Heart left ventricle (tissue), 16 donors: ENCODE measurements around the gene SYNPO2. TPM values are rescaled to one million over a fixed set of nuclear protein-coding genes. Genes with fewer than 3 reads are reported as not detected.
"Not testable (repeated sequence)": the region's sequence is repeated elsewhere in the genome, so short reads cannot be mapped to it uniquely, and the experiment has no call there.

Experiments used
- ATAC-seq, 4 donors: fragments of 200-7000 bp; cut with Tn5 transposase; one replicate each; pipeline ENCODE4 v1.9.1; 2020 to 2022; ENCODE audit warnings: moderate library complexity in 4 of 4, mild to moderate bottlenecking in 3 of 4, moderate number of reproducible peaks in 1 of 4
- DNase-seq, 5 donors: peaks; one replicate each; pipeline ENCODE4 v3.0.0-alpha.2; 2020
- H3K27ac ChIP-seq, 12 donors: fragments of 200-600 bp; sonication (generic) in 4 of 12; one replicate each; pipeline versions ENCODE4 v1.5.0 to v1.8.0; 2016 to 2022; ENCODE audit warnings: mild to moderate bottlenecking in 2 of 12
- H3K27me3 ChIP-seq, 9 donors: fragments of 200-600 bp; sonication (generic) in 2 of 9; one replicate each; pipeline versions ENCODE4 v1.5.1 to v1.8.0; 2016 to 2022; ENCODE audit warnings: mild to moderate bottlenecking in 3 of 9
- H3K36me3 ChIP-seq, 9 donors: fragments of 200-600 bp; sonication (generic) in 2 of 9; one replicate each; pipeline versions ENCODE4 v1.5.0 to v1.8.0; 2018 to 2022; ENCODE audit warnings: mild to moderate bottlenecking in 2 of 9
- H3K4me1 ChIP-seq, 12 donors: fragments of 200-600 bp; sonication (generic) in 4 of 12; one replicate each; pipeline versions ENCODE4 v1.5.0 to v1.8.0; 2016 to 2022; ENCODE audit warnings: mild to moderate bottlenecking in 3 of 12
- H3K4me3 ChIP-seq, 12 donors: fragments of 200-600 bp; sonication (generic) in 4 of 12; one replicate each; pipeline versions ENCODE4 v1.5.0 to v1.8.0; 2017 to 2022; ENCODE audit warnings: mild to moderate bottlenecking in 9 of 12, moderate library complexity in 4 of 12
- H3K9me3 ChIP-seq, 12 donors: fragments of 200-600 bp; sonication (generic) in 4 of 12; one replicate each; pipeline versions ENCODE4 v1.5.0 to v1.8.0; 2016 to 2022; ENCODE audit warnings: mild to moderate bottlenecking in 1 of 12
- CTCF ChIP-seq, 12 donors: fragments of 200-600 bp; sonication (generic) in 4 of 12; IDR thresholded peaks; one replicate each; pipeline versions ENCODE4 v1.5.0 to v1.8.0; 2018 to 2022; ENCODE audit warnings: antibody characterized with exemption in 12 of 12, mild to moderate bottlenecking in 5 of 12
- POLR2A ChIP-seq, 2 donors: fragments of 450-650 bp; IDR thresholded peaks; one replicate each; pipeline ENCODE4 v1.6.1; 2017; ENCODE audit warnings: antibody characterized with exemption in 2 of 2, mild to moderate bottlenecking in 2 of 2, moderate library complexity in 2 of 2
- WGBS, 4 donors: extraction: QIAGEN DNeasy Blood & Tissue Kit in 2 of 4; methylation state at CpG; one replicate each; pipeline versions ENCODE4 v1.1.5 to v1.1.7; 2013 to 2018; 5-methylcytosine and 5-hydroxymethylcytosine counted together
- intact Hi-C, 10 donors: fragments of 100-400 bp; cut with DNase I; formaldehyde crosslinking; loops; one replicate each; pipeline versions ENCODE4 v1.11.1 to v1.14.2; 2022
- polyA plus RNA-seq, 2 donors: library from polyadenylated mRNA; stranded (reverse); fragments of 200-250 nt; gene quantifications; one replicate each; pipeline ENCODE4 v1.2.3, GENCODE V29; 2013
- total RNA-seq, 9 donors: library from RNA; depleted of rRNA in 2 of 9; stranded (reverse); fragments of >200 nt in 2 of 9; fragmentation: NEBNext Ultra II Directional in 3 of 9; extraction: Animal tissue kit (Norgen Biotek cat#: 25700) in 3 of 9; gene quantifications; one replicate each; pipeline versions ENCODE4 v1.1.0 to v1.2.4, GENCODE V29; 2016 to 2023
- donor health status: ischemic (EF 13 %, LVEDD 7.1; RV severe dilation, severe dysfunction).
- donor health status: healthy with polysubstance abuse.
- donor health status: DM: no; HTN: yes; CAD: no.
- donor health status: DM: no; HTN: no; CAD: no.
- donor health status: ischemic (EF 25% LVEDD 6.9; RV normal size, moderate dysfunction).
- donor health status: ischemic (EF 25% LVEDD 5.7; RV mildly dilated, moderate dysfunction).
- donor health status: healthy.
- donor health status: DM: yes; HTN: yes; CAD: no.
- donor health status: ischemic (EF 35%, LVEDD 5.7; RV mildly dilated, moderate dysfunction).
- donor health status: nonischemic (EF 11% LVEDD 7.7; RV severe dilation, severe dysfunction).
- donor health status: DM: yes; HTN: yes; CAD: no.
- donor health status: PGD.
- donor health status: ischemic (EF 29% LVEDD 5.4; RV normal size, mild dysfunction).
- donor health status: nonischemic (EF 23%, LVEDD 6.1; RV moderate dilation, normal function).

Gene SYNPO2
- total and polyA plus RNA-seq, 11 donors = 31.2 to 290 (median 231) TPM

- Histone ChIP-seq H3K4me1 (peaks cover 0 to 89% (median 51%) of the 10 kb centered on the region in 12 donors), H3K9me3 (no peaks in the 10 kb centered on the region), H3K4me3 (no peak overlapping the region), H3K36me3 (no peaks in the 10 kb centered on the region), H3K27ac (peak overlapping the region in 10 of 12 donors; percentile 13 to 91 (median 70)), H3K27me3 (no peaks in the 10 kb centered on the region)
- intact Hi-C loops = loop anchor here (5.0 to 10.0 kb wide), 13 partner anchors 58 to 286 kb away; partner anchors contain the start of genes MYOZ2 (in 5 of the 10) and USP53 (in 3 of the 10)
- TF ChIP-seq CTCF (IDR thresholded peaks at IDR 0.05) (no peak), POLR2A (IDR thresholded peaks at IDR 0.05) (no peak)
- DNase-seq (no peak), ATAC-seq (peak; percentile 14 to 66 (median 44))
- WGBS, 4 donors = 46 to 64% (median 56%) methylated on average over 2 of the region's 2 CpGs
These were observed 152.1 kb downstream of the SYNPO2 start for GRCh38 chr4:119040694-119041185.

GRCh38 chr4:119041396-119041795 is 152.7 kb downstream of the SYNPO2 start:
- TF ChIP-seq CTCF (IDR thresholded peaks at IDR 0.05) (no peak), POLR2A (IDR thresholded peaks at IDR 0.05) (no peak)
- H3K9me3 ChIP-seq = no peaks in the 10 kb centered on the region
- intact Hi-C loops = loop anchor here (5.0 to 10.0 kb wide), 13 partner anchors 59 to 287 kb away; partner anchors contain the start of genes MYOZ2 (in 5 of the 10) and USP53 (in 3 of the 10)
- ATAC-seq = no peak
- DNase-seq = no peak
- H3K27ac ChIP-seq = peak overlapping the region in 10 of 12 donors; percentile 13 to 91 (median 70)
- no peak overlapping the region for H3K4me3 ChIP-seq
- no peaks in the 10 kb centered on the region for H3K27me3 ChIP-seq
- peaks cover 0 to 88% (median 54%) of the 10 kb centered on the region in 12 donors for H3K4me1 ChIP-seq
- no peaks in the 10 kb centered on the region for H3K36me3 ChIP-seq
- WGBS, 4 donors = 73 to 89% (median 77%) methylated on average over 2 of the region's 2 CpGs

GRCh38 chr4:119041951-119042560 is 153.4 kb downstream of the SYNPO2 start:
- DNase-seq = peak in 3 of 5 donors; percentile 45 to 58 (median 53)
- H3K27me3 ChIP-seq = no peaks in the 10 kb centered on the region
- peaks cover 0 to 86% (median 59%) of the 10 kb centered on the region in 12 donors for H3K4me1 ChIP-seq
- H3K36me3 ChIP-seq = no peaks in the 10 kb centered on the region
- WGBS, 4 donors = 1 to 6% (median 2%) methylated on average over 6 of the region's 6 CpGs
- H3K9me3 ChIP-seq = no peaks in the 10 kb centered on the region
- H3K4me3 ChIP-seq = no peak overlapping the region
- H3K27ac ChIP-seq = peak overlapping the region in 10 of 12 donors; percentile 27 to 91 (median 70)
- intact Hi-C loops = loop anchor here (5.0 to 10.0 kb wide), 13 partner anchors 60 to 287 kb away; partner anchors contain the start of genes MYOZ2 (in 5 of the 10) and USP53 (in 3 of the 10)
- ATAC-seq = peak; percentile 13 to 71 (median 66)
- TF ChIP-seq POLR2A (IDR thresholded peaks at IDR 0.05) (no peak), CTCF (IDR thresholded peaks at IDR 0.05) (peak; percentile 43 to 72 (median 64))

DNA sequence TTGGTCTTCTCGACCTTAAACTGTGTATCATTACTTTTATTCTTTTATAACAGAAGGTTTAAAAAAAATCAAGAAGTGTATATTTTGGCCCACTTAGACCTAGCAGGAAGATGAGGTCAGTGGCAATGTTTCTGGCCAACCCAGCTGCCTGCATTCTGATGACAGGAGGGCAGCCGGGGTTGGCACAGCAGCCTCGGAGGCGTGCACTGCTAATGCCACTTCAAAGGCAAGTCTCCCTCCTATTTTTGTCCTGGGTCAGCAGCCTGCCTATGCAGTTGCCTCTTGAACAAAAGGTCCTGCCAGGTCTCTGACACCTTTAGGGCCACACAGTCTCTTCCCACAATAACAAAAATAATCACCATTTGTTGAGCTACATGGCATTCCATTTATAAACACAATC is 157.6 kb downstream of the SYNPO2 start:
- Histone ChIP-seq H3K9me3 (no peaks in the 10 kb centered on the region), H3K4me3 (no peak overlapping the region), H3K27ac (peak overlapping the region; percentile 43 to 88 (median 76)), H3K4me1 (peaks cover 0 to 53% (median 30%) of the 10 kb centered on the region in 12 donors), H3K36me3 (no peaks in the 10 kb centered on the region), H3K27me3 (no peaks in the 10 kb centered on the region)
- intact Hi-C loops = loop anchor here in 8 of 10 donors (5.0 to 10.0 kb wide), 9 partner anchors 36 to 291 kb away; partner anchors contain the start of genes MYOZ2 (in 6 of the 8) and USP53 (in 2 of the 8)
- DNase-seq (peak; percentile 80 to 93 (median 83)), ATAC-seq (peak; percentile 94 to 97 (median 95))
- 27 to 37% (median 33%) methylated on average over 4 of the region's 4 CpGs for WGBS, 4 donors
- TF ChIP-seq CTCF (IDR thresholded peaks at IDR 0.05) (no peak), POLR2A (IDR thresholded peaks at IDR 0.05) (no peak)

GRCh38 chr4:119047059-119047458 is 158.4 kb downstream of the SYNPO2 start:
- not testable (repeated sequence) for H3K27me3 ChIP-seq, H3K4me3 ChIP-seq, DNase-seq, H3K9me3 ChIP-seq, H3K36me3 ChIP-seq
- WGBS, 4 donors = 48 to 57% (median 49%) methylated on average over 5 of the region's 5 CpGs
- ATAC-seq = peak in 3 of 4 donors; percentile 33 to 36 (median 33)
- intact Hi-C loops = loop anchor here in 8 of 10 donors (5.0 to 10.0 kb wide), 9 partner anchors 35 to 292 kb away; partner anchors contain the start of genes MYOZ2 (in 6 of the 8) and USP53 (in 2 of the 8)
- H3K27ac ChIP-seq = peak overlapping the region; percentile 43 to 87 (median 76)
- H3K4me1 ChIP-seq = peaks cover 0 to 47% (median 26%) of the 10 kb centered on the region in 12 donors
